A673 (cell line): ENCODE measurements around the gene UBXN11.

Experiments
- CTCF ChIP-seq: fragments of 300-800, 200-600 bp; sonication (generic); conservative IDR thresholded peaks from 2 replicates; pipeline ENCODE4 v1.5.1; 2017; ENCODE audit warnings: low read depth, mild to moderate bottlenecking, antibody characterized with exemption, low read length, moderate library complexity, mixed read lengths
- EZH2 ChIP-seq: fragments of 200-600 bp; sonication (generic); IDR thresholded peaks from 2 replicates; pipeline ENCODE4 v1.6.1; 2017; ENCODE audit warnings: borderline replicate concordance, low read depth, mild to moderate bottlenecking, mixed read lengths, antibody characterized with exemption, low read length; ENCODE audit not compliant: poor library complexity, severe bottlenecking

DNA sequence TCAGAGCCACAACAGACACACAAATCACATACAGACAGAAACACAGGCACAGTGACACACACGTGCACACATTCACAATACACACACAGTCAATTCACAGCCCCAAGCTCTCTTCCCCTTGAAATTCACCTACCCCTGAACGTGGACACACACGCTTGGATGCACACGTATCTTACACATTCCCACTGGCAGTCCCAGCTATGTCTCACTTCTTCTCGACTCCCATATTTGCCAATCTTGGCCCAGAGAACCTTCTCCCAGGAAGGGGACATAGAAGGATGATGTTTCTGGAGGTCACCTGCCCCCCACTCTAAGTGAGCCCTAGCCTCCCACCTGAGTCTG, 45.9 kb upstream of the UBXN11 start:
- no peak for TF ChIP-seq EZH2
- TF ChIP-seq CTCF, result no peak
